H1 (cell line): ENCODE data around the gene RNASE11. TPM values are rescaled to one million over a fixed set of nuclear protein-coding genes. Genes with fewer than 3 reads are reported as not detected.

Experiments used
- CTCF ChIA-PET: fragments of 300-600 bp; sonication (Branson Sonifier 250); formaldehyde crosslinking; loops from one replicate; lab custom pipeline; 2021; ENCODE audit not compliant: partially characterized antibody; lab: Charles Lee
- POLR2A ChIA-PET: fragments of 300-600 bp; sonication (Branson Sonifier 250); formaldehyde crosslinking; loops from one replicate; lab custom pipeline; 2021; ENCODE audit warnings: inconsistent platforms; ENCODE audit not compliant: partially characterized antibody; lab: Charles Lee
- DNase-seq, 2 experiments: peaks; one replicate each; pipeline versions ENCODE4 v3.0.0 to v3.0.0-alpha.2; 2010 to 2022; ENCODE audit warnings: low spot score in 2 of 2, low read depth in 1 of 2, mixed read lengths in 1 of 2
- FAIRE-seq: peaks from 2 replicates; lab custom pipeline; 2011; peaks lifted over from hg19 to GRCh38; lab: Jason Lieb, UNC
- H2AFZ ChIP-seq: 2 replicates; pipeline ENCODE4 v1.8.1; 2012; ENCODE audit warnings: low read length, inconsistent platforms
- H2AK5ac ChIP-seq: 2 replicates; pipeline ENCODE4 v1.6.1; 2013; ENCODE audit warnings: low read depth, low read length
- H2BK120ac ChIP-seq: replicated peaks from 2 replicates; pipeline ENCODE3; 2013; ENCODE audit warnings: low read depth, low read length, inconsistent platforms
- H2BK12ac ChIP-seq: 2 replicates; pipeline ENCODE4 v1.6.1; 2013; ENCODE audit warnings: low read depth, low read length
- H2BK15ac ChIP-seq: 2 replicates; pipeline ENCODE4 v1.6.1; 2013; ENCODE audit warnings: low read length
- H2BK20ac ChIP-seq: 2 replicates; pipeline ENCODE4 v1.6.1; 2013; ENCODE audit warnings: low read length
- H2BK5ac ChIP-seq: 2 replicates; pipeline ENCODE4 v1.6.1; 2013; ENCODE audit warnings: low read depth, low read length
- H3K14ac ChIP-seq: 2 replicates; pipeline ENCODE4 v1.6.1; 2013; ENCODE audit warnings: inconsistent platforms; ENCODE audit not compliant: insufficient read length
- H3K18ac ChIP-seq: 2 replicates; pipeline ENCODE4 v1.6.1; 2013; ENCODE audit warnings: low read length; ENCODE audit errors: extremely low read depth
- H3K23ac ChIP-seq: 2 replicates; pipeline ENCODE4 v1.6.1; 2013; ENCODE audit warnings: inconsistent platforms; ENCODE audit not compliant: insufficient read length
- H3K23me2 ChIP-seq: 2 replicates; pipeline ENCODE4 v1.6.1; 2013; ENCODE audit warnings: low read depth, low read length
- H3K27ac ChIP-seq: 2 replicates; pipeline ENCODE4 v1.6.1; 2011; ENCODE audit warnings: low read depth, low read length, inconsistent platforms
- H3K27me3 ChIP-seq, 4 experiments: replicated peaks in 1 of 4; 1 replicate in 1 of 4; 2 replicates in 3 of 4; pipeline versions ENCODE4 v1.6.1 to v1.8.1; 2011 to 2013; ENCODE audit warnings: low read length in 3 of 4, mild to moderate bottlenecking in 3 of 4, inconsistent platforms in 2 of 4, mixed read lengths in 2 of 4, moderate library complexity in 1 of 4; ENCODE audit not compliant: control insufficient read depth in 3 of 4, insufficient read depth in 3 of 4; ENCODE audit errors: extremely low read depth in 1 of 4
- H3K36me3 ChIP-seq, 4 experiments: 2 replicates each; pipeline versions ENCODE4 v1.6.1 to v1.8.1; 2011 to 2013; ENCODE audit warnings: mild to moderate bottlenecking in 4 of 4, low read length in 3 of 4, moderate library complexity in 2 of 4, control low read depth in 1 of 4, inconsistent platforms in 1 of 4; ENCODE audit not compliant: insufficient read depth in 4 of 4, control insufficient read depth in 2 of 4
- H3K4ac ChIP-seq: replicated peaks from 2 replicates; pipeline ENCODE3; 2013; ENCODE audit warnings: low read length, low read depth, mixed read lengths, inconsistent platforms; ENCODE audit not compliant: insufficient read length
- H3K4me1 ChIP-seq, 4 experiments: replicated peaks in 1 of 4; 1 replicate in 1 of 4; 2 replicates in 3 of 4; pipeline versions ENCODE4 v1.6.1 to v1.8.1; 2011 to 2013; ENCODE audit warnings: low read length in 3 of 4, inconsistent platforms in 2 of 4, mixed read lengths in 1 of 4; ENCODE audit not compliant: insufficient read depth in 4 of 4, control insufficient read depth in 3 of 4
- H3K4me2 ChIP-seq, 2 experiments: 2 replicates each; pipeline versions ENCODE4 v1.6.1 to v1.8.1; 2011 to 2013; ENCODE audit warnings: low read depth in 2 of 2, low read length in 2 of 2, control low read depth in 1 of 2, inconsistent platforms in 1 of 2, mild to moderate bottlenecking in 1 of 2; ENCODE audit not compliant: insufficient read depth in 1 of 2
- H3K4me3 ChIP-seq, 4 experiments: fragments of 200-600, 300-600 bp in 1 of 4; sonication (generic), shearing (Covaris generic), sonication (Bioruptor Twin) in 1 of 4; 2 replicates each; pipeline versions ENCODE4 v1.5.1 to v1.8.1; 2011 to 2016; ENCODE audit warnings: low read length in 4 of 4, low read depth in 3 of 4, control low read depth in 2 of 4, inconsistent platforms in 2 of 4, mild to moderate bottlenecking in 2 of 4, mixed read lengths in 1 of 4, moderate library complexity in 1 of 4; ENCODE audit not compliant: insufficient read depth in 2 of 4; ENCODE audit errors: extremely low read depth in 1 of 4
- H3K56ac ChIP-seq: replicated peaks from 2 replicates; pipeline ENCODE3; 2013; ENCODE audit warnings: low read depth, mild to moderate bottlenecking, mixed read lengths, low read length, inconsistent platforms; ENCODE audit not compliant: insufficient read length
- H3K79me1 ChIP-seq: 2 replicates; pipeline ENCODE4 v1.6.1; 2013; ENCODE audit warnings: low read depth, low read length, control low read depth
- H3K79me2 ChIP-seq, 2 experiments: 2 replicates each; pipeline versions ENCODE4 v1.6.1 to v1.8.1; 2012 to 2013; ENCODE audit warnings: low read length in 2 of 2, mild to moderate bottlenecking in 2 of 2, inconsistent platforms in 1 of 2; ENCODE audit not compliant: insufficient read depth in 2 of 2, control insufficient read depth in 1 of 2
- H3K9ac ChIP-seq, 4 experiments: replicated peaks in 1 of 4; 1 replicate in 1 of 4; 2 replicates in 3 of 4; pipeline versions ENCODE4 v1.6.1 to v1.8.1; 2011 to 2013; ENCODE audit warnings: low read depth in 3 of 4, low read length in 3 of 4, control low read depth in 2 of 4, mild to moderate bottlenecking in 2 of 4, moderate library complexity in 2 of 4, inconsistent platforms in 1 of 4; ENCODE audit errors: extremely low read depth in 1 of 4
- H3K9me3 ChIP-seq, 2 experiments: 2 replicates each; pipeline versions ENCODE4 v1.6.1 to v1.8.1; 2012 to 2013; ENCODE audit warnings: mild to moderate bottlenecking in 2 of 2, moderate library complexity in 2 of 2, control low read depth in 1 of 2, inconsistent platforms in 1 of 2, low read depth in 1 of 2, low read length in 1 of 2, mixed read lengths in 1 of 2; ENCODE audit not compliant: insufficient read depth in 2 of 2
- H4K20me1 ChIP-seq, 2 experiments: replicated peaks in 1 of 2; 2 replicates each; pipeline versions ENCODE3 to v1.8.1; 2011 to 2013; ENCODE audit warnings: inconsistent platforms in 2 of 2, low read length in 2 of 2, mild to moderate bottlenecking in 1 of 2; ENCODE audit not compliant: insufficient read depth in 2 of 2, control insufficient read depth in 1 of 2
- H4K5ac ChIP-seq: 2 replicates; pipeline ENCODE4 v1.6.1; 2013; ENCODE audit warnings: low read length, low read depth, mixed read lengths, inconsistent platforms; ENCODE audit not compliant: insufficient read length
- H4K8ac ChIP-seq: 2 replicates; pipeline ENCODE4 v1.8.0; 2013; ENCODE audit warnings: mild to moderate bottlenecking, moderate library complexity, low read length, inconsistent platforms; ENCODE audit not compliant: insufficient read depth; ENCODE audit errors: extremely low read depth
- H4K91ac ChIP-seq: replicated peaks from 2 replicates; pipeline ENCODE3; 2013; ENCODE audit warnings: low read length, mixed read lengths, inconsistent platforms; ENCODE audit not compliant: insufficient read length
- MAX ChIP-seq: IDR thresholded peaks from 2 replicates; pipeline ENCODE4 v1.6.1; 2012; ENCODE audit warnings: inconsistent platforms
- RAD21 ChIP-seq, 2 experiments: IDR thresholded peaks in 1 of 2; conservative IDR thresholded peaks in 1 of 2; 2 replicates each; pipeline ENCODE4 v1.6.1; 2011; ENCODE audit warnings: low read depth in 2 of 2, low read length in 2 of 2, improper control_type of control experiment in 1 of 2, inconsistent platforms in 1 of 2, mild to moderate bottlenecking in 1 of 2, moderate library complexity in 1 of 2
- TAF7 ChIP-seq: optimal IDR thresholded peaks from 2 replicates; pipeline ENCODE3; 2011; ENCODE audit warnings: low read depth, mild to moderate bottlenecking, inconsistent platforms, low read length, moderate library complexity, borderline replicate concordance
- TBP ChIP-seq: IDR thresholded peaks from 2 replicates; pipeline ENCODE4 v1.6.1; 2011; ENCODE audit warnings: low read depth, low read length, improper control_type of control experiment
- TCF12 ChIP-seq: IDR thresholded peaks from 2 replicates; pipeline ENCODE4 v1.6.1; 2011; ENCODE audit warnings: low read depth, mild to moderate bottlenecking, low read length
- WGBS, 2 experiments: shearing (Covaris generic) in 1 of 2; methylation state at CpG; one replicate each; pipeline versions ENCODE4 v1.1.6 to v1.1.7; 2013 to 2015; ENCODE audit warnings: low lambda C conversion rate in 2 of 2, mixed read lengths in 2 of 2, inconsistent platforms in 1 of 2, low coverage in 1 of 2, missing lambda C conversion rate in 1 of 2; ENCODE audit not compliant: insufficient replicate concordance in 2 of 2, insufficient coverage in 1 of 2, insufficient read length in 1 of 2; ENCODE audit errors: extremely low coverage in 1 of 2, missing lambda C conversion rate in 1 of 2; 5-methylcytosine and 5-hydroxymethylcytosine counted together
- polyA plus RNA-seq, 7 experiments: library from polyadenylated mRNA; depleted of rRNA in 3 of 7; stranded (reverse) in 5 of 7; unstranded in 2 of 7; fragments of >200 nt in 5 of 7; fragments of 200-250 nt in 2 of 7; gene quantifications; 1 replicate in 5 of 7; 2 replicates in 1 of 7; 4 replicates in 1 of 7; pipeline versions ENCODE4 v1.2.1 to v1.2.3, GENCODE V29; 2011 to 2013; ENCODE audit warnings: missing spikeins in 2 of 7, mixed read lengths in 2 of 7
- total RNA-seq: library from RNA; stranded (reverse); fragmentation: NEBNext Ultra II Directional; extraction: Animal tissue kit (Norgen Biotek cat#: 25700); gene quantifications from 2 replicates; pipeline ENCODE4 v1.2.1, GENCODE V29; 2021

RNASE11 gene
- total and polyA plus RNA-seq, 2 of the 8 experiments (the other 6 are each of a cell fraction or from before 2014, with no cell fraction given), result not detected

DNA sequence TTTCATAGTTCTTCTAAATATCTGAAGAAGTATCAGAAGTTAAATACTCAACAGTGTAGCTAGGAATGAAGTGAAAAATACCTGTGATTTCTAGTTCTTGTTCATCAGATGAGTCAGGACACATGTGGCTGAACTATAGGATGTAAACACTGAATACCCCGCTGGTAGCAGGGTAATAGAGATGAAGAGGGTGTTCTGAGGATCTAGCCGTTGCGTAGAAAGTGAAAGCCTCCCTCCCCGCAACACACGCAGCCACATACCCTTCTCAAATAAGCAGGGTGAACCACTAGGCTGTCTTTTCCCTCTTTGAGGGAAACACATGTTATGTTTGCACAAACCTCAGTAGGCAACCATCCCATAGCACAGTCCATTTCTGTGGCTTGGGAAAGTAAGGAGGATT lies 19.8 kb upstream of the RNASE11 start:
- Histone ChIP-seq H3K27me3 (no peaks in the 10 kb centered on the region), H4K91ac (no peak overlapping the region), H3K79me2 (no peaks in the 10 kb centered on the region), H2AFZ (peak overlapping the region; percentile 66; the same call in 1 of the 2 replicates), H3K56ac (no peak overlapping the region), H3K9me3 (no peaks in the 10 kb centered on the region), H3K9ac (no peak overlapping the region), H2BK5ac (no peak overlapping the region), H2BK12ac (no peak overlapping the region), H4K20me1 (no peaks in the 10 kb centered on the region), H3K23ac (no peak overlapping the region), H3K4me3 (no peak overlapping the region), H3K23me2 (no peaks in the 10 kb centered on the region), H3K4me2 (no peak overlapping the region), H3K4me1 (peaks cover 0 to 2% (median 0%) of the 10 kb centered on the region in 4 experiments; a peak in 1 of 7 replicates), H2BK15ac (no peak overlapping the region), H3K4ac (no peak overlapping the region), H2AK5ac (no peak overlapping the region), H3K18ac (no peak overlapping the region), H3K14ac (no peak overlapping the region), H3K27ac (no peak overlapping the region), H2BK20ac (no peak overlapping the region), H2BK120ac (no peak overlapping the region), H3K79me1 (no peaks in the 10 kb centered on the region), H4K8ac (no peak overlapping the region), H3K36me3 (no peaks in the 10 kb centered on the region), H4K5ac (no peak overlapping the region)
- no peak for TF ChIP-seq TBP
- no peak for TF ChIP-seq RAD21 (IDR thresholded peaks at IDR 0.05 in 1 of 2, conservative IDR thresholded peaks at IDR 0.05 in 1 of 2; ENCODE audit: low read depth in 2 of 2, low read length in 2 of 2)
- TF ChIP-seq MAX, result no peak
- no peak for TF ChIP-seq TCF12
- TF ChIP-seq TAF7, result no peak
- ChIA-PET POLR2A (interaction anchor here (1.1 to 7.8 kb wide), 6 partner anchors 10 to 275 kb away, joined by 3 to 49 read pairs (median 4); partner anchors contain the start of genes APEX1, OSGEP and PNP), CTCF (interaction anchor here (0.9 to 8.9 kb wide), 28 partner anchors 9 to 280 kb away, joined by 3 to 114 read pairs (median 6); partner anchors contain the start of genes APEX1, RNASE11 and TEP1)
- WGBS, 2 experiments, result 86% methylated on average over 5 of the region's 5 CpGs; no CpG with 5 or more reads in 1 of the 2 experiments
- no peak for DNase-seq
- FAIRE-seq, result no peak
